Measurements from ENCODE around the gene ASMTL. TPM values are rescaled to one million over a fixed set of nuclear protein-coding genes. Genes with fewer than 3 reads are reported as not detected.
"Not testable (repeated sequence)": the region's sequence is repeated elsewhere in the genome, so short reads cannot be mapped to it uniquely, and the experiment has no call there.

Gene ASMTL
- total RNA-seq, 1 donor from 2014 or later: 31.8 TPM

- ATAC-seq (ENCODE audit: poor library complexity) (no peak), DNase-seq (no peak)
- intact Hi-C loops (cut with DNase I): no loop called here
These were observed 33.0 kb downstream of the ASMTL start for GRCh38 chrX:1419545-1420355.

- intact Hi-C loops (cut with DNase I): no loop called here
- ATAC-seq (ENCODE audit: poor library complexity): peak; percentile 3
- no peak for DNase-seq
These were observed 33.7 kb downstream of the ASMTL start for GRCh38 chrX:1418901-1419544.

- no peak for DNase-seq
- intact Hi-C loops (cut with DNase I): no loop called here
- ATAC-seq (ENCODE audit: poor library complexity): no peak
These were observed 34.6 kb downstream of the ASMTL start for GRCh38 chrX:1417921-1418771.

- intact Hi-C loops (cut with DNase I): no loop called here
- DNase-seq: no peak
- ATAC-seq (ENCODE audit: poor library complexity): no peak
These were observed 35.5 kb downstream of the ASMTL start for GRCh38 chrX:1416965-1417760.

GRCh38 chrX:1416327-1416784 is 36.4 kb downstream of the ASMTL start:
- intact Hi-C loops (cut with DNase I): no loop called here
- DNase-seq (no peak), ATAC-seq (ENCODE audit: poor library complexity) (no peak)

- no peak for DNase-seq
- intact Hi-C loops (cut with DNase I): no loop called here
- no peak for ATAC-seq (ENCODE audit: poor library complexity)
These were observed 40.1 kb downstream of the ASMTL start for GRCh38 chrX:1412551-1413161.

GRCh38 chrX:1411326-1411725 is 41.4 kb downstream of the ASMTL start:
- no peak for DNase-seq
- intact Hi-C loops (cut with DNase I): no loop called here
- ATAC-seq (ENCODE audit: poor library complexity): no peak

GRCh38 chrX:1407035-1407434 is 45.7 kb downstream of the ASMTL start:
- ATAC-seq (ENCODE audit: poor library complexity) (no peak), DNase-seq (no peak)
- intact Hi-C loops (cut with DNase I): no loop called here

GRCh38 chrX:1405769-1406168 is 46.9 kb downstream of the ASMTL start:
- DNase-seq; ATAC-seq (ENCODE audit: poor library complexity); intact Hi-C loops (cut with DNase I): not testable (repeated sequence)

- DNase-seq; ATAC-seq (ENCODE audit: poor library complexity); intact Hi-C loops (cut with DNase I): not testable (repeated sequence)
These were observed 48.8 kb downstream of the ASMTL start for GRCh38 chrX:1403867-1404266.

- DNase-seq (peak; percentile 11), ATAC-seq (ENCODE audit: poor library complexity) (no peak)
- intact Hi-C loops (cut with DNase I): no loop called here
These were observed 49.5 kb downstream of the ASMTL start for GRCh38 chrX:1403228-1403627.

- no peak for ATAC-seq (ENCODE audit: poor library complexity)
- intact Hi-C loops (cut with DNase I): no loop called here
- peak; percentile 38 for DNase-seq
These were observed 50.9 kb downstream of the ASMTL start for GRCh38 chrX:1401611-1402430.

GRCh38 chrX:1400742-1401471 is 51.8 kb downstream of the ASMTL start:
- no peak for ATAC-seq (ENCODE audit: poor library complexity)
- peak; percentile 38 for DNase-seq
- intact Hi-C loops (cut with DNase I): no loop called here

GRCh38 chrX:1400049-1400448 is 52.7 kb downstream of the ASMTL start:
- DNase-seq: peak; percentile 10
- intact Hi-C loops (cut with DNase I): no loop called here
- ATAC-seq (ENCODE audit: poor library complexity): no peak

- ATAC-seq (ENCODE audit: poor library complexity) (no peak), DNase-seq (peak; percentile 20)
- intact Hi-C loops (cut with DNase I): loop anchor here (10.0 kb wide), 1 partner anchor 46 kb away; no protein-coding TSS in a partner anchor
These were observed 54.0 kb downstream of the ASMTL start for GRCh38 chrX:1398431-1399340.

Measured in Right ventricle myocardium superior (tissue), 1 donor.